Liver (tissue), 9 donors: ENCODE measurements around the gene PTPA. TPM values are rescaled to one million over a fixed set of nuclear protein-coding genes. Genes with fewer than 3 reads are reported as not detected.

Source experiments
- DNase-seq: peaks from one replicate; pipeline ENCODE4 v3.0.0-alpha.2; 2017; ENCODE audit warnings: low spot score
- H3K27ac ChIP-seq, 2 donors: one replicate each; pipeline ENCODE4 v1.7.0; 2013; ENCODE audit warnings: inconsistent platforms in 2 of 2, low read length in 2 of 2, control low read depth in 1 of 2, low read depth in 1 of 2, mild to moderate bottlenecking in 1 of 2
- H3K27me3 ChIP-seq, 4 donors: one replicate each; pipeline versions ENCODE4 v1.6.1 to v1.7.0; 2013; ENCODE audit warnings: low read length in 3 of 4, inconsistent platforms in 1 of 4, mild to moderate bottlenecking in 1 of 4, moderate library complexity in 1 of 4; ENCODE audit not compliant: control insufficient read depth in 4 of 4, insufficient read depth in 4 of 4
- H3K36me3 ChIP-seq, 4 donors: one replicate each; pipeline versions ENCODE4 v1.6.1 to v1.7.0; 2013; ENCODE audit warnings: low read length in 3 of 4, mild to moderate bottlenecking in 3 of 4, low read depth in 1 of 4, moderate library complexity in 1 of 4; ENCODE audit not compliant: control insufficient read depth in 4 of 4, insufficient read depth in 3 of 4
- H3K4me1 ChIP-seq, 4 donors: one replicate each; pipeline versions ENCODE4 v1.6.1 to v1.7.0; 2013; ENCODE audit warnings: low read length in 3 of 4, mild to moderate bottlenecking in 3 of 4, moderate library complexity in 1 of 4; ENCODE audit not compliant: control insufficient read depth in 4 of 4, insufficient read depth in 4 of 4
- H3K4me3 ChIP-seq, 3 donors: one replicate each; pipeline versions ENCODE4 v1.6.1 to v1.7.0; 2013; ENCODE audit warnings: low read length in 3 of 3, control low read depth in 1 of 3, low read depth in 1 of 3, mild to moderate bottlenecking in 1 of 3
- H3K9ac ChIP-seq, 2 donors: one replicate each; pipeline ENCODE4 v1.7.0; 2013; ENCODE audit warnings: low read length in 2 of 2, mild to moderate bottlenecking in 2 of 2, moderate library complexity in 2 of 2, control low read depth in 1 of 2, low read depth in 1 of 2
- H3K9me3 ChIP-seq, 4 donors: one replicate each; pipeline versions ENCODE4 v1.6.1 to v1.7.0; 2013; ENCODE audit warnings: low read length in 3 of 4; ENCODE audit not compliant: control insufficient read depth in 4 of 4
- CTCF ChIP-seq: fragments of 150-350 bp; IDR thresholded peaks from 2 replicates; pipeline ENCODE4 v1.5.1; 2017; ENCODE audit warnings: improper control_type of control experiment, low read depth, low read length; ENCODE audit not compliant: missing input control
- EGR1 ChIP-seq, 2 donors: IDR thresholded peaks; 2 replicates each; pipeline ENCODE4 v1.6.1; 2016 to 2018; ENCODE audit warnings: antibody characterized with exemption in 2 of 2, low read depth in 2 of 2
- FOXA1 ChIP-seq: IDR thresholded peaks from 2 replicates; pipeline ENCODE4 v1.6.1; 2016; ENCODE audit warnings: antibody characterized with exemption
- FOXA2 ChIP-seq: IDR thresholded peaks from 2 replicates; pipeline ENCODE4 v1.6.1; 2016; ENCODE audit warnings: antibody characterized with exemption
- GABPA ChIP-seq, 2 donors: IDR thresholded peaks in 1 of 2; conservative IDR thresholded peaks in 1 of 2; 2 replicates each; pipeline ENCODE4 v1.6.1; 2016; ENCODE audit warnings: antibody characterized with exemption in 2 of 2, mild to moderate bottlenecking in 1 of 2, moderate library complexity in 1 of 2
- HNF4A ChIP-seq, 2 donors: conservative IDR thresholded peaks; 2 replicates each; pipeline ENCODE4 v1.6.1; 2016; ENCODE audit warnings: antibody characterized with exemption in 2 of 2, mild to moderate bottlenecking in 2 of 2
- HNF4G ChIP-seq: IDR thresholded peaks from 2 replicates; pipeline ENCODE4 v1.6.1; 2016; ENCODE audit warnings: antibody characterized with exemption
- JUND ChIP-seq, 2 donors: IDR thresholded peaks; 2 replicates each; pipeline ENCODE4 v1.6.1; 2016; ENCODE audit warnings: antibody characterized with exemption in 2 of 2
- NR2F2 ChIP-seq: IDR thresholded peaks from 2 replicates; pipeline ENCODE4 v1.6.1; 2016; ENCODE audit warnings: antibody characterized with exemption
- RAD21 ChIP-seq, 2 donors: IDR thresholded peaks; 2 replicates each; pipeline ENCODE4 v1.6.1; 2016; ENCODE audit warnings: antibody characterized with exemption in 2 of 2, mild to moderate bottlenecking in 2 of 2
- REST ChIP-seq: IDR thresholded peaks from 2 replicates; pipeline ENCODE4 v1.6.1; 2016; ENCODE audit warnings: antibody characterized with exemption, mild to moderate bottlenecking
- RXRA ChIP-seq, 2 donors: IDR thresholded peaks; 2 replicates each; pipeline ENCODE4 v1.6.1; 2017 to 2018; ENCODE audit warnings: antibody characterized with exemption in 2 of 2, mild to moderate bottlenecking in 1 of 2
- TAF1 ChIP-seq: conservative IDR thresholded peaks from 2 replicates; pipeline ENCODE4 v1.6.1; 2016; ENCODE audit warnings: antibody characterized with exemption, mild to moderate bottlenecking
- YY1 ChIP-seq: IDR thresholded peaks from 2 replicates; pipeline ENCODE4 v1.6.1; 2016; ENCODE audit warnings: antibody characterized with exemption, mild to moderate bottlenecking
- WGBS: extraction: QIAGEN DNeasy Blood & Tissue Kit; methylation state at CpG from one replicate; pipeline ENCODE4 v1.1.7; 2013; 5-methylcytosine and 5-hydroxymethylcytosine counted together
- polyA plus RNA-seq, 2 donors: library from polyadenylated mRNA; stranded (reverse) in 1 of 2; unstranded in 1 of 2; fragments of 200-250 nt in 1 of 2; fragments of >200 nt in 1 of 2; fragmentation: Nextera tagmentation in 1 of 2; extraction: Ambion mirVana in 1 of 2; gene quantifications; one replicate each; pipeline versions ENCODE4 v1.2.1 to v1.2.3, GENCODE V29; 2013 to 2015
- total RNA-seq, 2 donors: library from RNA; depleted of rRNA; stranded (reverse); fragments of >200 nt; gene quantifications; one replicate each; pipeline ENCODE4 v1.2.3, GENCODE V29; 2014
- TF ChIP-seq, protein P1 (sequence below): IDR thresholded peaks from 2 replicates; pipeline ENCODE4 v1.6.1; 2016; ENCODE audit warnings: antibody characterized with exemption
- TF ChIP-seq, protein P2 (sequence below): IDR thresholded peaks from 2 replicates; pipeline ENCODE4 v1.6.1; 2016; ENCODE audit warnings: antibody characterized with exemption
- TF ChIP-seq, protein P3 (sequence below): IDR thresholded peaks from 2 replicates; pipeline ENCODE4 v1.6.1; 2016; ENCODE audit warnings: antibody characterized with exemption
- donor health status: healthy.
- donor health status: healthy.
- donor health status: healthy.
- donor health status: healthy.
- donor health status: healthy.

PTPA gene
- total and polyA plus RNA-seq, 4 donors = 27.6 to 66.0 (median 38.4) TPM

DNA sequence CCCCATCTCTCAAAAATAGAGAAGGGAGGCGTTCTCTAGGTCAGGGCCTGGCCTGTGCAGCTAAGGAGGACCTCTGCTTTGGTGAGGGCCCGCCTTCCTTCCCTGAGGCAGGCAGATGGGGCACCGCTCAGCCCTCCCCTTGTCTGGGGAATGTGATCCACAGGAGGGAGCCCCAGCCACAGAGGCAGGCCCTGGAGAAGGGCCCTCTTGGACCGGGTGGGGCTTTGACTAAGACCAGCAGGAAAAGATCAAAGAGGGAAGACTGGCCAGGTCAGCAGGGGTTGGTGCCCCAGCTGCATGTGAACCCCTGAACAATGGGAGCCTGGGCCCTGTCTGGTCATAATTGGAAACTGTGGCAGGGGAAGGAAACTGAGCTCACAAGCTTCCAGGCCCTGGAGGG lies 21.9 kb downstream of the PTPA start:
- Histone ChIP-seq H3K27ac (no peak overlapping the region), H3K4me1 (peaks cover 3 to 29% (median 19%) of the 10 kb centered on the region in 4 donors), H3K9me3 (no peaks in the 10 kb centered on the region), H3K4me3 (no peak overlapping the region), H3K36me3 (peaks cover 3 to 20% (median 9%) of the 10 kb centered on the region in 4 donors), H3K9ac (no peak overlapping the region), H3K27me3 (no peaks in the 10 kb centered on the region)
- DNase-seq = no peak
- no peak for TF ChIP-seq RAD21 (IDR thresholded peaks at IDR 0.05)
- TF ChIP-seq HNF4G = no peak
- TF ChIP-seq NR2F2 = no peak
- no peak for TF ChIP-seq RXRA (IDR thresholded peaks at IDR 0.05)
- no peak for TF ChIP-seq CTCF
- TF ChIP-seq, protein P1, sequence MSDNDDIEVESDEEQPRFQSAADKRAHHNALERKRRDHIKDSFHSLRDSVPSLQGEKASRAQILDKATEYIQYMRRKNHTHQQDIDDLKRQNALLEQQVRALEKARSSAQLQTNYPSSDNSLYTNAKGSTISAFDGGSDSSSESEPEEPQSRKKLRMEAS = no peak
- TF ChIP-seq GABPA (IDR thresholded peaks at IDR 0.05 in 1 of 2, conservative IDR thresholded peaks at IDR 0.05 in 1 of 2) = no peak
- TF ChIP-seq FOXA1 = no peak
- no peak for TF ChIP-seq YY1
- TF ChIP-seq, protein P2, sequence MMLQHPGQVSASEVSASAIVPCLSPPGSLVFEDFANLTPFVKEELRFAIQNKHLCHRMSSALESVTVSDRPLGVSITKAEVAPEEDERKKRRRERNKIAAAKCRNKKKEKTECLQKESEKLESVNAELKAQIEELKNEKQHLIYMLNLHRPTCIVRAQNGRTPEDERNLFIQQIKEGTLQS = no peak
- no peak for TF ChIP-seq HNF4A (conservative IDR thresholded peaks at IDR 0.05)
- TF ChIP-seq EGR1 (IDR thresholded peaks at IDR 0.05; ENCODE audit: low read depth in 2 of 2) = no peak
- 96% methylated on average over 4 of the region's 4 CpGs for WGBS

DNA sequence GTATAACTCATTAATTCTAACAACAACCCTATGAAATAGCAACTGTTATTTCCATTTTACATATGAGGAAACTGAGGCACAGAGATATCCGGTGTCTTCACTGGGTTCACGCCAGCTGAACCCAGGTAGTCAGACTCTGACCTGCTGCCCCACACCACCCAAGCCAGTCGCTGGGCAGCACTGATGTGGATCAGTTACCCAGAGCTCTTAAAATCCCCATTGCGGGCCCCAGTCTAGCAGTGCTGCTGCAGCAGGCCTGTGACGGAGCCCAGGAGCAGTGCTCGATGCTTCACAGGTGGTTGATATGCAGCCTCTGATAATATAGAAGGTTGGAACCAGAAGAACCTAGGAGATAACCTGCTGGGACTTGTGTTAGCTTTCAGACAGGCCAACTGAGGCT lies 24.3 kb downstream of the PTPA start:
- no peak overlapping the region for H3K27ac ChIP-seq
- 93% methylated on average over 6 of the region's 6 CpGs for WGBS
- H3K36me3 ChIP-seq = peaks cover 2 to 11% (median 5%) of the 10 kb centered on the region in 4 donors
- H3K4me3 ChIP-seq = no peak overlapping the region
- H3K9ac ChIP-seq = no peak overlapping the region
- peaks cover 9 to 46% (median 31%) of the 10 kb centered on the region in 4 donors for H3K4me1 ChIP-seq
- H3K9me3 ChIP-seq = no peaks in the 10 kb centered on the region
- no peaks in the 10 kb centered on the region for H3K27me3 ChIP-seq
- no peak for TF ChIP-seq FOXA1
- TF ChIP-seq, protein P1 = no peak
- TF ChIP-seq REST = no peak
- TF ChIP-seq FOXA2 = no peak
- TF ChIP-seq TAF1 = no peak
- TF ChIP-seq, protein P3, sequence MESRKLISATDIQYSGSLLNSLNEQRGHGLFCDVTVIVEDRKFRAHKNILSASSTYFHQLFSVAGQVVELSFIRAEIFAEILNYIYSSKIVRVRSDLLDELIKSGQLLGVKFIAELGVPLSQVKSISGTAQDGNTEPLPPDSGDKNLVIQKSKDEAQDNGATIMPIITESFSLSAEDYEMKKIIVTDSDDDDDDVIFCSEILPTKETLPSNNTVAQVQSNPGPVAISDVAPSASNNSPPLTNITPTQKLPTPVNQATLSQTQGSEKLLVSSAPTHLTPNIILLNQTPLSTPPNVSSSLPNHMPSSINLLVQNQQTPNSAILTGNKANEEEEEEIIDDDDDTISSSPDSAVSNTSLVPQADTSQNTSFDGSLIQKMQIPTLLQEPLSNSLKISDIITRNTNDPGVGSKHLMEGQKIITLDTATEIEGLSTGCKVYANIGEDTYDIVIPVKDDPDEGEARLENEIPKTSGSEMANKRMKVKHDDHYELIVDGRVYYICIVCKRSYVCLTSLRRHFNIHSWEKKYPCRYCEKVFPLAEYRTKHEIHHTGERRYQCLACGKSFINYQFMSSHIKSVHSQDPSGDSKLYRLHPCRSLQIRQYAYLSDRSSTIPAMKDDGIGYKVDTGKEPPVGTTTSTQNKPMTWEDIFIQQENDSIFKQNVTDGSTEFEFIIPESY = no peak
- TF ChIP-seq NR2F2 = no peak
- TF ChIP-seq EGR1 (IDR thresholded peaks at IDR 0.05; ENCODE audit: low read depth in 2 of 2) = no peak
- no peak for TF ChIP-seq GABPA (IDR thresholded peaks at IDR 0.05 in 1 of 2, conservative IDR thresholded peaks at IDR 0.05 in 1 of 2)
- no peak for TF ChIP-seq RXRA (IDR thresholded peaks at IDR 0.05)
- no peak for TF ChIP-seq RAD21 (IDR thresholded peaks at IDR 0.05)
- no peak for TF ChIP-seq CTCF
- no peak for TF ChIP-seq HNF4G
- no peak for TF ChIP-seq YY1
- no peak for TF ChIP-seq JUND (IDR thresholded peaks at IDR 0.05)
- TF ChIP-seq, protein P2 = no peak
- no peak for TF ChIP-seq HNF4A (conservative IDR thresholded peaks at IDR 0.05)
- DNase-seq = no peak
